Measurements from ENCODE around the gene AGTRAP.
A peak's percentile ranks its signal among the peaks of the same experiment; 100 is the strongest.

Gene AGTRAP

GRCh38 chr1:11796036-11796828 is 60.3 kb downstream of the AGTRAP start:
- no peak overlapping the region for H3K4me3 ChIP-seq (ENCODE audit: control insufficient read depth, low read depth, low read length)
- no peak for TF ChIP-seq CTCF (conservative IDR thresholded peaks at IDR 0.05; ENCODE audit: control insufficient read depth, insufficient read depth, low read depth, low read length)
- DNase-seq (ENCODE audit: low read depth): peak; percentile 62

- DNase-seq (ENCODE audit: low read depth): peak; percentile 54
- H3K4me3 ChIP-seq (ENCODE audit: control insufficient read depth, low read depth, low read length): no peak overlapping the region
- TF ChIP-seq CTCF (conservative IDR thresholded peaks at IDR 0.05; ENCODE audit: control insufficient read depth, insufficient read depth, low read depth, low read length): no peak
Measured at GRCh38 chr1:11797525-11798216, 61.7 kb downstream of the AGTRAP start.

GRCh38 chr1:11799099-11799498 is 63.2 kb downstream of the AGTRAP start:
- no peak for DNase-seq (ENCODE audit: low read depth)
- no peak overlapping the region for H3K4me3 ChIP-seq (ENCODE audit: control insufficient read depth, low read depth, low read length)
- TF ChIP-seq CTCF (conservative IDR thresholded peaks at IDR 0.05; ENCODE audit: control insufficient read depth, insufficient read depth, low read depth, low read length): no peak

GRCh38 chr1:11799896-11800295 is 64.0 kb downstream of the AGTRAP start:
- no peak overlapping the region for H3K4me3 ChIP-seq (ENCODE audit: control insufficient read depth, low read depth, low read length)
- no peak for DNase-seq (ENCODE audit: low read depth)
- no peak for TF ChIP-seq CTCF (conservative IDR thresholded peaks at IDR 0.05; ENCODE audit: control insufficient read depth, insufficient read depth, low read depth, low read length)

- no peak for DNase-seq (ENCODE audit: low read depth)
- no peak overlapping the region for H3K4me3 ChIP-seq (ENCODE audit: control insufficient read depth, low read depth, low read length)
- TF ChIP-seq CTCF (conservative IDR thresholded peaks at IDR 0.05; ENCODE audit: control insufficient read depth, insufficient read depth, low read depth, low read length): no peak
Measured at GRCh38 chr1:11800391-11800755, 64.4 kb downstream of the AGTRAP start.

Data from fibroblast of mammary gland (primary cell).